HEK293 (cell line): ENCODE data around the gene MRPL14.
A peak's percentile ranks its signal among the peaks of the same experiment; 100 is the strongest.

ENCODE experiments used
- CTCF ChIP-seq: fragments of 450-650 bp; formaldehyde crosslinking; IDR thresholded peaks from 2 replicates; pipeline ENCODE4 v1.5.1; 2016; ENCODE audit warnings: missing biosample characterization, missing genetic modification characterization
- MYNN ChIP-seq: fragments of 450-650 bp; formaldehyde crosslinking; IDR thresholded peaks from 2 replicates; pipeline ENCODE4 v1.5.1; 2016; ENCODE audit warnings: missing biosample characterization, missing genetic modification characterization, borderline replicate concordance
- REST ChIP-seq: fragments of 450-650 bp; formaldehyde crosslinking; IDR thresholded peaks from 2 replicates; pipeline ENCODE4 v1.5.1; 2016; ENCODE audit warnings: missing biosample characterization, missing genetic modification characterization
- SP7 ChIP-seq: fragments of 450-650 bp; formaldehyde crosslinking; IDR thresholded peaks from 2 replicates; pipeline ENCODE4 v1.5.1; 2016; ENCODE audit warnings: missing biosample characterization, missing genetic modification characterization
- ZNF202 ChIP-seq: fragments of 450-650 bp; formaldehyde crosslinking; IDR thresholded peaks from 2 replicates; pipeline ENCODE4 v1.5.1; 2016; ENCODE audit warnings: missing biosample characterization, missing genetic modification characterization, borderline replicate concordance
- ZNF350 ChIP-seq: fragments of 450-650 bp; formaldehyde crosslinking; IDR thresholded peaks from 2 replicates; pipeline ENCODE4 v1.5.0; 2017; ENCODE audit warnings: missing biosample characterization, mild to moderate bottlenecking, missing genetic modification characterization
- ZNF416 ChIP-seq: fragments of 450-650 bp; formaldehyde crosslinking; IDR thresholded peaks from 2 replicates; pipeline ENCODE4 v1.5.1; 2016; ENCODE audit warnings: missing biosample characterization, missing genetic modification characterization
- ZNF433 ChIP-seq: fragments of 450-650 bp; formaldehyde crosslinking; IDR thresholded peaks from 2 replicates; pipeline ENCODE4 v1.5.1; 2016; ENCODE audit warnings: missing biosample characterization, missing genetic modification characterization, low read depth
- ZNF510 ChIP-seq: fragments of 450-650 bp; formaldehyde crosslinking; IDR thresholded peaks from 2 replicates; pipeline ENCODE4 v1.5.1; 2018; ENCODE audit warnings: mild to moderate bottlenecking, missing genetic modification characterization, missing biosample characterization; ENCODE audit not compliant: insufficient replicate concordance
- ZNF544 ChIP-seq: fragments of 450-650 bp; formaldehyde crosslinking; IDR thresholded peaks from 2 replicates; pipeline ENCODE4 v1.5.0; 2017; ENCODE audit warnings: missing biosample characterization, missing genetic modification characterization

DNA sequence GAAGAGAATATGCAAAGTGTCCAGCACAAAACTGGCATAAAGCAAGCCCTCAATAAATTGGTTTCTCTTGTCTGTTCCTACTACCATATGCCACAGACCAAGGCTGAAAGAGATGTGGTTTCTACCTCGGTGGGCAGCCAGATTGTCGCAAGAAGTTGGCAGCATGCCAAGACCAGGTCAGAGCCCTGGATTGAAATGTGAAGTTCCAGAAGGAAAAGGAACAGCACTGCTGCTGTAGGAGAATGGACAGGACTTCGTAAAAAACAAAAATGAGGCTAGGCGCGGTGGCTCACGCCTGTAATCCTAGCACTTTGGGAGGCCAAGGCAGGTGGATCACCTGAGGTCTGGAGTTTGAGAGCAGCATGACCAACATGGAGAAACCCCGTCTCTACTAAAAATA, 22.1 kb downstream of the MRPL14 start:
- TF ChIP-seq ZNF433 (tag by site-specific recombination): no peak
- no peak for TF ChIP-seq ZNF416
- TF ChIP-seq ZNF544: peak; percentile 96
- no peak for TF ChIP-seq MYNN (tag by site-specific recombination)
- no peak for TF ChIP-seq ZNF510 (tag by site-specific recombination)
- TF ChIP-seq ZNF350 (tag by site-specific recombination): no peak; the same call in 1 of the 2 replicates
- no peak for TF ChIP-seq CTCF (tag by site-specific recombination)
- TF ChIP-seq REST: no peak
- no peak for TF ChIP-seq ZNF202
- TF ChIP-seq SP7 (tag by site-specific recombination): no peak
